Heart left ventricle (tissue), 16 donors: Measurements from ENCODE around the gene RNF215. TPM values are rescaled to one million over a fixed set of nuclear protein-coding genes. Genes with fewer than 3 reads are reported as not detected.

Experiments used
- ATAC-seq, 4 donors: fragments of 200-7000 bp; cut with Tn5 transposase; one replicate each; pipeline ENCODE4 v1.9.1; 2020 to 2022; ENCODE audit warnings: moderate library complexity in 4 of 4, mild to moderate bottlenecking in 3 of 4, moderate number of reproducible peaks in 1 of 4
- DNase-seq, 5 donors: peaks; one replicate each; pipeline ENCODE4 v3.0.0-alpha.2; 2020
- H3K27ac ChIP-seq, 12 donors: fragments of 200-600 bp; sonication (generic) in 4 of 12; one replicate each; pipeline versions ENCODE4 v1.5.0 to v1.8.0; 2016 to 2022; ENCODE audit warnings: mild to moderate bottlenecking in 2 of 12
- H3K27me3 ChIP-seq, 9 donors: fragments of 200-600 bp; sonication (generic) in 2 of 9; one replicate each; pipeline versions ENCODE4 v1.5.1 to v1.8.0; 2016 to 2022; ENCODE audit warnings: mild to moderate bottlenecking in 3 of 9
- H3K36me3 ChIP-seq, 9 donors: fragments of 200-600 bp; sonication (generic) in 2 of 9; one replicate each; pipeline versions ENCODE4 v1.5.0 to v1.8.0; 2018 to 2022; ENCODE audit warnings: mild to moderate bottlenecking in 2 of 9
- H3K4me1 ChIP-seq, 12 donors: fragments of 200-600 bp; sonication (generic) in 4 of 12; one replicate each; pipeline versions ENCODE4 v1.5.0 to v1.8.0; 2016 to 2022; ENCODE audit warnings: mild to moderate bottlenecking in 3 of 12
- H3K4me3 ChIP-seq, 12 donors: fragments of 200-600 bp; sonication (generic) in 4 of 12; one replicate each; pipeline versions ENCODE4 v1.5.0 to v1.8.0; 2017 to 2022; ENCODE audit warnings: mild to moderate bottlenecking in 9 of 12, moderate library complexity in 4 of 12
- H3K9me3 ChIP-seq, 12 donors: fragments of 200-600 bp; sonication (generic) in 4 of 12; one replicate each; pipeline versions ENCODE4 v1.5.0 to v1.8.0; 2016 to 2022; ENCODE audit warnings: mild to moderate bottlenecking in 1 of 12
- CTCF ChIP-seq, 12 donors: fragments of 200-600 bp; sonication (generic) in 4 of 12; IDR thresholded peaks; one replicate each; pipeline versions ENCODE4 v1.5.0 to v1.8.0; 2018 to 2022; ENCODE audit warnings: antibody characterized with exemption in 12 of 12, mild to moderate bottlenecking in 5 of 12
- POLR2A ChIP-seq, 2 donors: fragments of 450-650 bp; IDR thresholded peaks; one replicate each; pipeline ENCODE4 v1.6.1; 2017; ENCODE audit warnings: antibody characterized with exemption in 2 of 2, mild to moderate bottlenecking in 2 of 2, moderate library complexity in 2 of 2
- WGBS, 4 donors: extraction: QIAGEN DNeasy Blood & Tissue Kit in 2 of 4; methylation state at CpG; one replicate each; pipeline versions ENCODE4 v1.1.5 to v1.1.7; 2013 to 2018; 5-methylcytosine and 5-hydroxymethylcytosine counted together
- intact Hi-C, 10 donors: fragments of 100-400 bp; cut with DNase I; formaldehyde crosslinking; loops; one replicate each; pipeline versions ENCODE4 v1.11.1 to v1.14.2; 2022
- polyA plus RNA-seq, 2 donors: library from polyadenylated mRNA; stranded (reverse); fragments of 200-250 nt; gene quantifications; one replicate each; pipeline ENCODE4 v1.2.3, GENCODE V29; 2013
- total RNA-seq, 9 donors: library from RNA; depleted of rRNA in 2 of 9; stranded (reverse); fragments of >200 nt in 2 of 9; fragmentation: NEBNext Ultra II Directional in 3 of 9; extraction: Animal tissue kit (Norgen Biotek cat#: 25700) in 3 of 9; gene quantifications; one replicate each; pipeline versions ENCODE4 v1.1.0 to v1.2.4, GENCODE V29; 2016 to 2023
- donor health status: ischemic (EF 13 %, LVEDD 7.1; RV severe dilation, severe dysfunction).
- donor health status: healthy with polysubstance abuse.
- donor health status: DM: no; HTN: yes; CAD: no.
- donor health status: DM: no; HTN: no; CAD: no.
- donor health status: ischemic (EF 25% LVEDD 6.9; RV normal size, moderate dysfunction).
- donor health status: ischemic (EF 25% LVEDD 5.7; RV mildly dilated, moderate dysfunction).
- donor health status: healthy.
- donor health status: DM: yes; HTN: yes; CAD: no.
- donor health status: ischemic (EF 35%, LVEDD 5.7; RV mildly dilated, moderate dysfunction).
- donor health status: nonischemic (EF 11% LVEDD 7.7; RV severe dilation, severe dysfunction).
- donor health status: DM: yes; HTN: yes; CAD: no.
- donor health status: PGD.
- donor health status: ischemic (EF 29% LVEDD 5.4; RV normal size, mild dysfunction).
- donor health status: nonischemic (EF 23%, LVEDD 6.1; RV moderate dilation, normal function).

RNF215 gene
- total and polyA plus RNA-seq, 11 donors: 3.3 to 12.2 (median 6.7) TPM

GRCh38 chr22:30386608-30386959 lies 627 bp downstream of the RNF215 start:
- TF ChIP-seq POLR2A (IDR thresholded peaks at IDR 0.05) (no peak), CTCF (IDR thresholded peaks at IDR 0.05) (no peak)
- no peak for ATAC-seq
- Histone ChIP-seq H3K36me3 (peaks cover 0 to 21% (median 0%) of the 10 kb centered on the region in 9 donors), H3K4me1 (peaks cover 0 to 24% (median 9%) of the 10 kb centered on the region in 12 donors), H3K4me3 (peak overlapping the region; percentile 11 to 88 (median 62)), H3K27me3 (no peaks in the 10 kb centered on the region), H3K9me3 (no peaks in the 10 kb centered on the region), H3K27ac (peak overlapping the region in 10 of 12 donors; percentile 53 to 85 (median 67))
- peak in 1 of 5 donors; percentile 35 for DNase-seq
- 18 to 34% (median 29%) methylated on average over 7 to 10 of the region's 10 CpGs for WGBS, 4 donors
- intact Hi-C loops: loop anchor here (2.0 to 5.0 kb wide), 8 partner anchors 30 to 279 kb away; partner anchors contain the start of genes CASTOR1 (in 3 of the 10), TBC1D10A (in 2 of the 10), CCDC157 (in 1 of the 10) and SF3A1 (in 1 of the 10)

- ATAC-seq: no peak
- H3K36me3 ChIP-seq: peaks cover 0 to 28% (median 0%) of the 10 kb centered on the region in 9 donors
- H3K27ac ChIP-seq: no peak overlapping the region
- H3K4me1 ChIP-seq: peaks cover 0 to 24% (median 9%) of the 10 kb centered on the region in 12 donors
- TF ChIP-seq POLR2A (IDR thresholded peaks at IDR 0.05) (no peak), CTCF (IDR thresholded peaks at IDR 0.05) (no peak)
- peak overlapping the region in 2 of 12 donors; percentile 67 to 88 for H3K4me3 ChIP-seq
- WGBS, 4 donors: 94 to 96% (median 95%) methylated on average over 10 of the region's 10 CpGs
- DNase-seq: no peak
- intact Hi-C loops: loop anchor here (2.0 to 5.0 kb wide), 8 partner anchors 29 to 279 kb away; partner anchors contain the start of genes CASTOR1 (in 3 of the 10), TBC1D10A (in 2 of the 10), CCDC157 (in 1 of the 10) and SF3A1 (in 1 of the 10)
- H3K9me3 ChIP-seq: no peaks in the 10 kb centered on the region
- no peaks in the 10 kb centered on the region for H3K27me3 ChIP-seq
These were observed 1.3 kb downstream of the RNF215 start for GRCh38 chr22:30385942-30386341.

- peaks cover 0 to 24% (median 9%) of the 10 kb centered on the region in 12 donors for H3K4me1 ChIP-seq
- DNase-seq (no peak), ATAC-seq (peak in 1 of 4 donors; percentile 12)
- H3K4me3 ChIP-seq: no peak overlapping the region
- no peaks in the 10 kb centered on the region for H3K27me3 ChIP-seq
- WGBS, 4 donors: 43 to 66% (median 56%) methylated on average over 1 to 3 of the region's 3 CpGs
- peaks cover 0 to 36% (median 4%) of the 10 kb centered on the region in 9 donors for H3K36me3 ChIP-seq
- H3K9me3 ChIP-seq: no peaks in the 10 kb centered on the region
- H3K27ac ChIP-seq: peak overlapping the region in 4 of 12 donors; percentile 0 to 64 (median 46)
- intact Hi-C loops: no loop called here
- no peak for TF ChIP-seq POLR2A (IDR thresholded peaks at IDR 0.05)
- TF ChIP-seq CTCF (IDR thresholded peaks at IDR 0.05): no peak
These were observed 4.2 kb downstream of the RNF215 start for GRCh38 chr22:30383061-30383460.

GRCh38 chr22:30382340-30382739 lies 4.9 kb downstream of the RNF215 start:
- WGBS, 4 donors: 76 to 89% (median 83%) methylated on average over 5 of the region's 5 CpGs
- Histone ChIP-seq H3K36me3 (peaks cover 0 to 37% (median 4%) of the 10 kb centered on the region in 9 donors), H3K4me1 (peaks cover 0 to 21% (median 8%) of the 10 kb centered on the region in 12 donors), H3K4me3 (no peak overlapping the region), H3K9me3 (no peaks in the 10 kb centered on the region), H3K27me3 (no peaks in the 10 kb centered on the region), H3K27ac (peak overlapping the region in 4 of 12 donors; percentile 0 to 64 (median 46))
- ATAC-seq (peak; percentile 60 to 66 (median 62)), DNase-seq (peak in 3 of 5 donors; percentile 46 to 80 (median 63))
- intact Hi-C loops: no loop called here
- no peak for TF ChIP-seq POLR2A (IDR thresholded peaks at IDR 0.05)
- no peak for TF ChIP-seq CTCF (IDR thresholded peaks at IDR 0.05)
